HFFc6 (cell line): ENCODE measurements around the gene TMEM229B. TPM values are rescaled to one million over a fixed set of nuclear protein-coding genes. Genes with fewer than 3 reads are reported as not detected.

ENCODE experiments used
- DNase-seq: peaks from one replicate; pipeline ENCODE4 v3.0.0-alpha.2; 2018
- H3K27ac Mint-ChIP-seq: 2 replicates; pipeline ENCODE4 v1.8.0; 2020; ENCODE audit warnings: mild to moderate bottlenecking, mixed read lengths
- H3K27me3 Mint-ChIP-seq: 2 replicates; pipeline ENCODE4 v1.8.0; 2021; ENCODE audit warnings: mild to moderate bottlenecking, moderate library complexity, mixed read lengths; ENCODE audit not compliant: insufficient read depth
- H3K36me3 Mint-ChIP-seq: 2 replicates; pipeline ENCODE4 v1.8.0; 2021; ENCODE audit warnings: low read depth, mixed read lengths
- H3K4me1 Mint-ChIP-seq: 2 replicates; pipeline ENCODE4 v1.8.0; 2020; ENCODE audit warnings: low read depth, mixed read lengths
- H3K4me3 Mint-ChIP-seq: 2 replicates; pipeline ENCODE4 v1.8.0; 2020; ENCODE audit warnings: mild to moderate bottlenecking, moderate library complexity, mixed read lengths
- H3K9me3 Mint-ChIP-seq: 2 replicates; pipeline ENCODE4 v1.8.0; 2020; ENCODE audit warnings: mild to moderate bottlenecking, mixed read lengths
- total RNA-seq, 6 experiments: library from RNA; stranded (reverse); fragmentation: NEBNext Ultra II Directional; extraction: Animal tissue kit (Norgen Biotek cat#: 25700); gene quantifications; 2 replicates in 1 of 6; 3 replicates in 5 of 6; pipeline ENCODE4 v1.2.3, GENCODE V29; 2021
- TF ChIP-seq, protein P1 (sequence below): fragments of 200-600 bp; sonication (generic); IDR thresholded peaks from 2 replicates; pipeline ENCODE4 v1.5.0; 2021; ENCODE audit warnings: antibody characterized with exemption, mild to moderate bottlenecking

Gene TMEM229B
- total RNA-seq, 6 experiments from 2014 or later: 0.06 to 0.38 (median 0.20) TPM

DNA sequence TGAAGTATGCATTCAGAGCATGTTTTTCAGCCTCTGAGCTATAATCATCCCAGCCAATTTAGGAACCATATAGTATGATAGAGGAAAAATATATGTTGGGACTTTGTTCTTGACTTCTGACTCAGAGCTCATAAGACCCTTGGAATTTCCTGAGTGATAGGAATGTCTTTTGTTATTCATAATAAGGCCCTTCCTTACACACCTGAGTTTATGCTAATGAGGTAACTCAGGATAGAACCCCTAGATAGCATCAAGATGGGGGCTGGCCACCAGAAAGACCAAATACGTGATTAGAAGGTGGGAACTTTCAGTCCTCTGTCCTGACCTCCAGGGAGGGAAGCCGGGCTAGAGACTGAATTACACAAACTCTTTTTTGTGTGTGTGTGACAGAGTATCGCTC is 44.1 kb downstream of the TMEM229B start:
- Mint-ChIP-seq H3K9me3 (no peaks in the 10 kb centered on the region), H3K4me3 (no peak overlapping the region), H3K36me3 (no peaks in the 10 kb centered on the region), H3K27me3 (peaks cover 36% of the 10 kb centered on the region), H3K27ac (no peak overlapping the region), H3K4me1 (peaks cover 25% of the 10 kb centered on the region)
- no peak for DNase-seq
- TF ChIP-seq, protein P1, sequence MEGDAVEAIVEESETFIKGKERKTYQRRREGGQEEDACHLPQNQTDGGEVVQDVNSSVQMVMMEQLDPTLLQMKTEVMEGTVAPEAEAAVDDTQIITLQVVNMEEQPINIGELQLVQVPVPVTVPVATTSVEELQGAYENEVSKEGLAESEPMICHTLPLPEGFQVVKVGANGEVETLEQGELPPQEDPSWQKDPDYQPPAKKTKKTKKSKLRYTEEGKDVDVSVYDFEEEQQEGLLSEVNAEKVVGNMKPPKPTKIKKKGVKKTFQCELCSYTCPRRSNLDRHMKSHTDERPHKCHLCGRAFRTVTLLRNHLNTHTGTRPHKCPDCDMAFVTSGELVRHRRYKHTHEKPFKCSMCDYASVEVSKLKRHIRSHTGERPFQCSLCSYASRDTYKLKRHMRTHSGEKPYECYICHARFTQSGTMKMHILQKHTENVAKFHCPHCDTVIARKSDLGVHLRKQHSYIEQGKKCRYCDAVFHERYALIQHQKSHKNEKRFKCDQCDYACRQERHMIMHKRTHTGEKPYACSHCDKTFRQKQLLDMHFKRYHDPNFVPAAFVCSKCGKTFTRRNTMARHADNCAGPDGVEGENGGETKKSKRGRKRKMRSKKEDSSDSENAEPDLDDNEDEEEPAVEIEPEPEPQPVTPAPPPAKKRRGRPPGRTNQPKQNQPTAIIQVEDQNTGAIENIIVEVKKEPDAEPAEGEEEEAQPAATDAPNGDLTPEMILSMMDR: no peak

DNA sequence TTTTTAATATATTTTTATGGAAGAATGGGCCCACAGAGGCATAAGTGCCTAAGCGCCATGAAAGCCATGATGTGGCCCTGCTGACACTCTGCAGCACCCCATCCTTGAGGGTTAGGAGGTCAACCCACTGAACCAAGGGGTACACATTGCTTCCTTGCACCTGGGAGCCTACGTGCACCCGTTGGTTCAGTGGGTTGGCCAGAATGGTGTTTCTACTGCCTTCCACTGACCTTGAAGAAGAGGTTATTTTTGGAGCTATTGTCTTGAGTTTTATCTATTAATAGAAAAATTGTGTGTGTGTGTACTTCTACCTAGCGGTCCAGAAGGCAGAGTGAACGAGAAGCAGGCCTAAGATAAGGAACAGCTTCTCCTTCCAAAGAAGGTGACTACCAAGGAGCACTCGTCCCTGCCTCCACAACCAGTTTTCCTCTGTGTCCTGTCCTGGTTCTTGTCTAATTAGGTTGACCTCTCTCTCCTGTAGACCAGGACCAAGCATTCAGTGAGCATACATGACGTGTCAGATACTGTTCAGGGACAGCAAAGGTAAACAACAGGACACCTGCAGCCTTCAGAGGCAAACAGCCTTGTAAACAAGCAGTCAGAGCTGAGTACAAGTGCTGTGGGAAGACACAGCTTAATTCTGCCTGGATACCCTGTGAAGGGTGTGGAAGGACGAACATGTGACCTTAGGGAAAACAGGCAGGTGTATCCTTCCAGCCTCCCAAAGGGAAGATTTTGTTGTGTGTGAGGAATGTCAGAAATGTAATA is 46.2 kb downstream of the TMEM229B start:
- Mint-ChIP-seq H3K9me3 (no peaks in the 10 kb centered on the region), H3K4me1 (peaks cover 25% of the 10 kb centered on the region), H3K27ac (no peak overlapping the region), H3K36me3 (no peaks in the 10 kb centered on the region), H3K4me3 (no peak overlapping the region), H3K27me3 (peaks cover 44% of the 10 kb centered on the region)
- no peak for DNase-seq
- TF ChIP-seq, protein P1: no peak

DNA sequence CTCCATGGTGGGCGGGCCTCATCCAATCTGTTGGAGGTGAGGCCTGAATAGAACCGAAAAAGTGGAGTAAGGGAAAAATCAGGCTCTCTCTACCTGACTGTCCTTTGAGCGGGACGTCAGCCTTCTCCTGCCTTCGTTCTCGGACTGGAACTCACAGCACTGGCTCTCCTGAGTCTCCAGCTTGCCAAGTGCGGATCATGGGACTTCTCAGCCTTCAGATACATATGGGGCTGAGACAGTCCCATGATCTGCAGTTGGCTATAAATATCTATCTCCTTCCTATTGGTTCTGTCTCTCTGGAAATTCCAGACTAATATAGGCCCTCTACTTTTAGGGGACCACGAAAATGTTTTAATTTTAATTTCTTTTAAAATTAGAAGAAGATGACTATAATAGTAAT is 46.8 kb downstream of the TMEM229B start:
- Mint-ChIP-seq H3K9me3 (no peaks in the 10 kb centered on the region), H3K36me3 (no peaks in the 10 kb centered on the region), H3K27me3 (peaks cover 47% of the 10 kb centered on the region), H3K4me3 (no peak overlapping the region), H3K4me1 (peaks cover 24% of the 10 kb centered on the region), H3K27ac (no peak overlapping the region)
- TF ChIP-seq, protein P1: no peak
- no peak for DNase-seq

DNA sequence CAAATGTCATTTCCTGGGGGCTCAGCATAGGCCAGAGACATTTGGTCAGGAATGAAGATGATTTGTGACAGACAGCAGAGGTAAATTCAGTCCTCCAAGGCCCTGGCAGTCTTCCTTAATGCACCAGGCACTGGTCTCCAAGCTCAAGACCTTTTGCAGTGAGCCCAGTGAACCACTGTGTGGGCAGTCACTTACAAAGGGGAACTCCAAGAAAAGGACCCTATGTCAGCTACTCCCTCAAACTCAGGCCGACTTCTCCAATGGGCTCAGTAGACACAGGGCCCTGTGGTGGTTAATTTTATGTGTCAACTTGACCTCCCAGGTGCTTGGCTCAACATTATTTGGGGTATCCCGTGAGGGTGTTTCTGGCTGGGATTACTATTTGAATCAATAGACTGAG is 47.3 kb downstream of the TMEM229B start:
- Mint-ChIP-seq H3K27me3 (peaks cover 51% of the 10 kb centered on the region), H3K9me3 (no peaks in the 10 kb centered on the region), H3K4me3 (no peak overlapping the region), H3K36me3 (no peaks in the 10 kb centered on the region), H3K27ac (no peak overlapping the region), H3K4me1 (peaks cover 20% of the 10 kb centered on the region)
- no peak for DNase-seq
- TF ChIP-seq, protein P1: no peak

DNA sequence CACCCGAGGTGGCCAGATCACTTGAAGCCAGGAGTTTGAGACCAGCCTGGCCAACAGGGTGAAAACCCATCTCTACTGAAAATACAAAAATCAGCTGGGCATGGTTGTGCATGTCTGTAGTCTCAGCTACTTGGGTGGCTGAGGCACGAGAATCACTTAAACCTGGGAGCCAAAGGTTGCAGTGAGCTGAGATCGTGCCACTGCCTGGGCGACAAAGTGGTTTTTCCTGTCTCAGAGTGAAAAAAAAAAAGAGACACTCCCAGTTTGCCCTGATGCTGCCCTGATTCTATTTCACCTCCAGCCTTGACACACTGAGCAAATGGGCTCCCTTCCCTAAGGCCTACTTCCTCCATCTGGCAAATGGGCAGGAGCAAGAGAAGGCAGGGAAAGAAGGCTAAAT is 48.0 kb downstream of the TMEM229B start:
- no peaks in the 10 kb centered on the region for H3K36me3 Mint-ChIP-seq
- H3K27ac Mint-ChIP-seq: no peak overlapping the region
- H3K4me3 Mint-ChIP-seq: no peak overlapping the region
- H3K4me1 Mint-ChIP-seq: peaks cover 16% of the 10 kb centered on the region
- TF ChIP-seq, protein P1: no peak
- H3K9me3 Mint-ChIP-seq: no peaks in the 10 kb centered on the region
- DNase-seq: no peak
- H3K27me3 Mint-ChIP-seq: peaks cover 55% of the 10 kb centered on the region
